BJ (cell line): ENCODE results near the gene SLC12A7. TPM values are rescaled to one million over a fixed set of nuclear protein-coding genes. Genes with fewer than 3 reads are reported as not detected.

Source experiments
- CTCF ChIA-PET: fragments of 350-600 bp; formaldehyde crosslinking; extraction: SDS; loops from one replicate; lab custom pipeline; 2021; ENCODE audit warnings: antibody characterized with exemption, inconsistent platforms; lab: Yijun Ruan, JAX
- POLR2A ChIA-PET: fragments of 300-600 bp; sonication (Branson Sonifier 250); formaldehyde crosslinking; extraction: SDS; loops from one replicate; lab custom pipeline; 2021; ENCODE audit warnings: antibody characterized with exemption; lab: Charles Lee
- DNase-seq: peaks from one replicate; pipeline ENCODE4 v3.0.0-alpha.2; 2011; ENCODE audit warnings: low read depth
- H3K27me3 ChIP-seq: 2 replicates; pipeline ENCODE4 v1.6.0; 2011; ENCODE audit warnings: low read length; ENCODE audit not compliant: control insufficient read depth, insufficient read depth
- H3K36me3 ChIP-seq: 2 replicates; pipeline ENCODE4 v1.5.1; 2011; ENCODE audit warnings: low read length; ENCODE audit not compliant: control insufficient read depth, insufficient read depth
- H3K4me3 ChIP-seq: 2 replicates; pipeline ENCODE4 v1.5.1; 2011; ENCODE audit warnings: low read depth, mild to moderate bottlenecking, control low read depth, low read length
- CTCF ChIP-seq: IDR thresholded peaks from 2 replicates; pipeline ENCODE4 v1.5.1; 2011; ENCODE audit warnings: low read depth, mild to moderate bottlenecking, control low read depth, inconsistent platforms, low read length, moderate library complexity; ENCODE audit not compliant: insufficient read depth
- polyA plus RNA-seq: library from polyadenylated mRNA; depleted of rRNA; stranded (reverse); fragments of >200 nt; gene quantifications from 2 replicates; pipeline ENCODE4 v1.2.3, GENCODE V29; 2011

The SLC12A7 gene
- polyA plus RNA-seq, 1 experiment, result 4.6 TPM

- H3K4me3 ChIP-seq, result no peak overlapping the region
- ChIA-PET CTCF (no interaction called here), POLR2A (no interaction called here)
- TF ChIP-seq CTCF, result no peak
- H3K36me3 ChIP-seq, result no peaks in the 10 kb centered on the region
- DNase-seq, result no peak
- H3K27me3 ChIP-seq, result peaks cover 9% of the 10 kb centered on the region
These were observed 79.3 kb downstream of the SLC12A7 start for GRCh38 chr5:1032551-1033027.

GRCh38 chr5:1032011-1032410, 79.9 kb downstream of the SLC12A7 start:
- Histone ChIP-seq H3K27me3 (peaks cover 10% of the 10 kb centered on the region), H3K4me3 (no peak overlapping the region), H3K36me3 (no peaks in the 10 kb centered on the region)
- CTCF ChIA-PET, result no interaction called here
- POLR2A ChIA-PET, result no interaction called here
- no peak for DNase-seq
- TF ChIP-seq CTCF, result no peak

GRCh38 chr5:1031306-1031959, 80.4 kb downstream of the SLC12A7 start:
- no peak for TF ChIP-seq CTCF
- Histone ChIP-seq H3K36me3 (no peaks in the 10 kb centered on the region), H3K27me3 (peaks cover 10% of the 10 kb centered on the region), H3K4me3 (no peak overlapping the region)
- POLR2A ChIA-PET, result no interaction called here
- no peak for DNase-seq
- CTCF ChIA-PET, result no interaction called here

- Histone ChIP-seq H3K36me3 (no peaks in the 10 kb centered on the region), H3K4me3 (no peak overlapping the region), H3K27me3 (peaks cover 10% of the 10 kb centered on the region)
- no peak for TF ChIP-seq CTCF
- ChIA-PET CTCF (no interaction called here), POLR2A (no interaction called here)
- no peak for DNase-seq
These were observed 81.0 kb downstream of the SLC12A7 start for GRCh38 chr5:1030801-1031271.

GRCh38 chr5:1029945-1030625, 81.8 kb downstream of the SLC12A7 start:
- POLR2A ChIA-PET, result interaction anchor here (0.6 kb wide), 1 partner anchor 27 kb away, joined by 10 read pairs; no protein-coding TSS in a partner anchor
- no peak for DNase-seq
- peaks cover 10% of the 10 kb centered on the region for H3K27me3 ChIP-seq
- no peaks in the 10 kb centered on the region for H3K36me3 ChIP-seq
- CTCF ChIA-PET, result no interaction called here
- no peak overlapping the region for H3K4me3 ChIP-seq
- no peak for TF ChIP-seq CTCF
